PC-3 (cell line): Measurements from ENCODE around the gene LPIN1. TPM values are rescaled to one million over a fixed set of nuclear protein-coding genes. Genes with fewer than 3 reads are reported as not detected.
A peak's percentile ranks its signal among the peaks of the same experiment; 100 is the strongest.

Source experiments
- ATAC-seq: fragments of 200-7000 bp; cut with Tn5 transposase; 2 replicates; pipeline ENCODE4 v1.9.1; 2020; ENCODE audit warnings: mild to moderate bottlenecking, moderate library complexity
- BruUV-seq: library from RNA; stranded (reverse); fragments of 400-500 nt; replicated peaks from 2 replicates; lab custom pipeline; 2021; lab: Mats Ljungman, UMichigan
- CTCF ChIA-PET: fragments of 300-600 bp; sonication (Branson Sonifier 250); formaldehyde crosslinking; loops from one replicate; lab custom pipeline; 2022; ENCODE audit warnings: antibody characterized with exemption; lab: Charles Lee
- POLR2A ChIA-PET: fragments of 300-600 bp; sonication (Branson Sonifier 250); formaldehyde crosslinking; loops from one replicate; lab custom pipeline; 2022; ENCODE audit warnings: antibody characterized with exemption; ENCODE audit not compliant: unreplicated experiment; lab: Charles Lee
- DNase-seq: peaks from one replicate; pipeline ENCODE4 v3.0.0-alpha.2; 2015
- H2AFZ ChIP-seq: fragments of 300-600 bp; sonication (generic); 2 replicates; pipeline ENCODE4 v1.6.0; 2016; ENCODE audit warnings: antibody characterized with exemption, low read length
- H3F3A ChIP-seq: fragments of 300-600 bp; sonication (generic); one replicate; pipeline ENCODE4 v1.6.0; 2017; ENCODE audit warnings: antibody characterized with exemption, low read length, control low read depth, mild to moderate bottlenecking; ENCODE audit not compliant: unreplicated experiment
- H3K27ac ChIP-seq: fragments of 300-600 bp; sonication (generic); 2 replicates; pipeline ENCODE4 v1.5.1; 2016; ENCODE audit warnings: mild to moderate bottlenecking, low read length
- H3K27me3 ChIP-seq: fragments of 300-600 bp; sonication (generic); 2 replicates; pipeline ENCODE4 v1.6.1; 2016; ENCODE audit warnings: low read length, mixed read lengths
- H3K36me3 ChIP-seq: fragments of 300-600 bp; sonication (generic); 2 replicates; pipeline ENCODE4 v1.6.1; 2016; ENCODE audit warnings: low read depth, mixed run types, low read length, mixed read lengths
- H3K4me1 ChIP-seq: fragments of 300-600 bp; sonication (generic); 2 replicates; pipeline ENCODE4 v1.5.1; 2016; ENCODE audit warnings: low read length; ENCODE audit not compliant: insufficient read depth
- H3K4me2 ChIP-seq: fragments of 300-600 bp; sonication (generic); 2 replicates; pipeline ENCODE4 v1.6.0; 2016; ENCODE audit warnings: low read length
- H3K4me3 ChIP-seq: fragments of 300-600 bp; sonication (generic); 2 replicates; pipeline ENCODE4 v1.5.1; 2016; ENCODE audit warnings: mild to moderate bottlenecking, low read length, mixed read lengths
- H3K79me2 ChIP-seq: fragments of 300-600 bp; sonication (generic); 2 replicates; pipeline ENCODE4 v1.6.1; 2017; ENCODE audit warnings: low read length, mixed read lengths
- H3K9ac ChIP-seq: fragments of 300-600 bp; sonication (generic); 2 replicates; pipeline ENCODE4 v1.6.0; 2016; ENCODE audit warnings: mild to moderate bottlenecking, low read length
- H3K9me2 ChIP-seq: fragments of 300-600 bp; sonication (generic); replicated peaks from 2 replicates; pipeline ENCODE4 v1.6.1; 2016; ENCODE audit warnings: mixed run types, low read length, mixed read lengths
- H3K9me3 ChIP-seq: fragments of 300-600 bp; sonication (generic); 2 replicates; pipeline ENCODE4 v1.6.1; 2016; ENCODE audit warnings: low read length, mixed read lengths
- H4K20me1 ChIP-seq: fragments of 300-600 bp; sonication (generic); 2 replicates; pipeline ENCODE4 v1.6.1; 2016; ENCODE audit warnings: low read length, mixed read lengths
- CTCF ChIP-seq: fragments of 300-600 bp; sonication (generic); conservative IDR thresholded peaks from 2 replicates; pipeline ENCODE4 v1.5.1; 2017; ENCODE audit warnings: antibody characterized with exemption, low read depth, mild to moderate bottlenecking, low read length
- EZH2 ChIP-seq: fragments of 300-600 bp; sonication (generic); IDR thresholded peaks from one replicate; pipeline ENCODE4 v1.6.1; 2017; ENCODE audit warnings: antibody characterized with exemption, mild to moderate bottlenecking, low read length; ENCODE audit not compliant: unreplicated experiment
- EZH2phosphoT487 ChIP-seq: fragments of 300-600 bp; sonication (generic); IDR thresholded peaks from 2 replicates; pipeline ENCODE4 v1.6.1; 2018; ENCODE audit warnings: mild to moderate bottlenecking, antibody characterized with exemption, low read length, borderline replicate concordance
- intact Hi-C: fragments of 100-400 bp; cut with micrococcal nuclease; formaldehyde crosslinking; loops from 2 replicates; pipeline ENCODE4 v1.9.0; 2023
- total RNA-seq: library from RNA; depleted of rRNA; stranded (reverse); fragments of >200 nt; gene quantifications from 2 replicates; pipeline ENCODE4 v1.2.3, GENCODE V29; 2014

The LPIN1 gene
- total RNA-seq, 1 experiment from 2014 or later: 40.9 TPM

GRCh38 chr2:11701751-11702301 lies 44.6 kb upstream of the LPIN1 start:
- Histone ChIP-seq H3K36me3 (no peaks in the 10 kb centered on the region), H3K27me3 (no peaks in the 10 kb centered on the region), H3K9ac (no peak overlapping the region), H3K4me1 (peaks cover 42% of the 10 kb centered on the region), H3K79me2 (no peaks in the 10 kb centered on the region), H3K4me3 (no peak overlapping the region), H3K9me2 (no peaks in the 10 kb centered on the region), H3K27ac (no peak overlapping the region), H3K9me3 (no peaks in the 10 kb centered on the region), H2AFZ (no peak overlapping the region), H4K20me1 (no peaks in the 10 kb centered on the region), H3F3A (no peaks in the 10 kb centered on the region), H3K4me2 (no peak overlapping the region)
- TF ChIP-seq EZH2phosphoT487 (no peak), EZH2 (no peak), CTCF (no peak)
- ATAC-seq (no peak), DNase-seq (no peak)
- intact Hi-C loops: no loop called here
- no TSS peak for BruUV-seq
- ChIA-PET POLR2A (no interaction called here), CTCF (no interaction called here)

- Histone ChIP-seq H3K27ac (no peak overlapping the region), H3K4me1 (peaks cover 40% of the 10 kb centered on the region), H3K36me3 (no peaks in the 10 kb centered on the region), H3K9me2 (no peaks in the 10 kb centered on the region), H3K27me3 (no peaks in the 10 kb centered on the region), H2AFZ (no peak overlapping the region), H3K9me3 (no peaks in the 10 kb centered on the region), H3K79me2 (no peaks in the 10 kb centered on the region), H3K4me2 (no peak overlapping the region), H3F3A (no peaks in the 10 kb centered on the region), H3K4me3 (no peak overlapping the region), H3K9ac (no peak overlapping the region), H4K20me1 (no peaks in the 10 kb centered on the region)
- ChIA-PET POLR2A (no interaction called here), CTCF (interaction anchor here (0.6 to 1.0 kb wide), 2 partner anchors 10 to 41 kb away, joined by 3 read pairs; no protein-coding TSS in a partner anchor)
- no TSS peak for BruUV-seq
- DNase-seq (no peak), ATAC-seq (no peak)
- no peak for TF ChIP-seq CTCF
- TF ChIP-seq EZH2: no peak
- TF ChIP-seq EZH2phosphoT487: no peak
- intact Hi-C loops: no loop called here
Observed at GRCh38 chr2:11702946-11703345, 43.5 kb upstream of the LPIN1 start.

GRCh38 chr2:11703700-11704099 lies 42.7 kb upstream of the LPIN1 start:
- BruUV-seq: no TSS peak
- H2AFZ ChIP-seq: no peak overlapping the region
- DNase-seq: peak; percentile 76

More at GRCh38 chr2:11703700-11704099, 42.7 kb upstream of the LPIN1 start:
- Histone ChIP-seq H3K4me3 (no peak overlapping the region), H3F3A (no peaks in the 10 kb centered on the region), H3K27ac (peak overlapping the region; percentile 26), H3K9me2 (no peaks in the 10 kb centered on the region), H3K4me2 (peak overlapping the region; percentile 8; the same call in 1 of the 2 replicates), H3K9me3 (no peaks in the 10 kb centered on the region), H3K36me3 (no peaks in the 10 kb centered on the region), H3K27me3 (no peaks in the 10 kb centered on the region), H3K9ac (no peak overlapping the region), H3K4me1 (peaks cover 40% of the 10 kb centered on the region), H4K20me1 (no peaks in the 10 kb centered on the region), H3K79me2 (no peaks in the 10 kb centered on the region)
- TF ChIP-seq EZH2phosphoT487: no peak
- TF ChIP-seq CTCF: no peak
- no peak for TF ChIP-seq EZH2
- intact Hi-C loops: no loop called here
- peak; percentile 76 for ATAC-seq
- POLR2A ChIA-PET: no interaction called here
- CTCF ChIA-PET: interaction anchor here (0.5 to 1.0 kb wide), 3 partner anchors 9 to 71 kb away, joined by 3 read pairs; no protein-coding TSS in a partner anchor
